Measurements from ENCODE around the gene AFG1L.

Gene AFG1L

GRCh38 chr6:108453601-108454185 lies 158.8 kb downstream of the AFG1L start:
- no peak for DNase-seq (ENCODE audit: low read depth in 2 of 2)

DNA sequence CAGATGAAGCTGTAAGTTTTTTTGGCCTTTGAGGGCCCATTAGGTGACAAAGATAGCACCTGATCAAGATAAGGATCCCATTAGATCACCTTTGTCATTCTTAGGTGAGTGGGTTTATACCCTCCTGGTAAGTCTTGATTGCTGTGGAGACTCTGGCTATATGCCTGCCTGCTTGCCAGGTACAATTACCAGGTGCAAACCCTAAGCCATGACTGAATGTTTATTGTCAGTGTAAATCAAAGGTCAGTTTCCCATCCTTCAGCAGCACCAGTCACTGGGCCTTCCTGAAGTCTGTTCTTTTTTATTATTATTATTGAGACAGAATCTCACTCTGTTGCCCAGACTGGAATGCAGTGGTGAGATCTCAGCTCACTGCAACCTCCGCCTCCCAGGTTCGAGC lies 159.5 kb downstream of the AFG1L start:
- DNase-seq (ENCODE audit: low read depth in 2 of 2): no peak

- no peak for DNase-seq (ENCODE audit: low read depth in 2 of 2)
Observed at GRCh38 chr6:108455688-108456087, 160.8 kb downstream of the AFG1L start.

DNA sequence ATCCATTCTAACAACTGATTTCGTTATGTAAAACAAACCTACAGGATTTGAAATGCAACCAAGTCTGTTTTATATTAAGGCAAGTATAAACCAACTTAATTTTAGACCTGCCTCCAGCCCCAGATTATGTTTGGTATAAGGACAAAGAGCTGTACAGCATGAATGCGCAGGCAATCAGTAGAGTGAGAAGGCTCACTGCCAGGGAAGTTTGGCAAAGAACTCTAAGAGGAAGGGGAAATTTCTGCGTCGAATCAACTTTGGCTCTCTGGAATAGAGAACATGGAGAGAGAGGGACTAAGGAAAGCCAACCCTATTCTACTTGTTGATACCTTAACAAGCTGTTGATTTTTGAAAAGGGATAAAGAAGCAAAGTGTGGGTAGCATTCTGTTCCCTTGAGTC lies 168.9 kb downstream of the AFG1L start:
- DNase-seq (ENCODE audit: low read depth in 2 of 2): no peak

DNA sequence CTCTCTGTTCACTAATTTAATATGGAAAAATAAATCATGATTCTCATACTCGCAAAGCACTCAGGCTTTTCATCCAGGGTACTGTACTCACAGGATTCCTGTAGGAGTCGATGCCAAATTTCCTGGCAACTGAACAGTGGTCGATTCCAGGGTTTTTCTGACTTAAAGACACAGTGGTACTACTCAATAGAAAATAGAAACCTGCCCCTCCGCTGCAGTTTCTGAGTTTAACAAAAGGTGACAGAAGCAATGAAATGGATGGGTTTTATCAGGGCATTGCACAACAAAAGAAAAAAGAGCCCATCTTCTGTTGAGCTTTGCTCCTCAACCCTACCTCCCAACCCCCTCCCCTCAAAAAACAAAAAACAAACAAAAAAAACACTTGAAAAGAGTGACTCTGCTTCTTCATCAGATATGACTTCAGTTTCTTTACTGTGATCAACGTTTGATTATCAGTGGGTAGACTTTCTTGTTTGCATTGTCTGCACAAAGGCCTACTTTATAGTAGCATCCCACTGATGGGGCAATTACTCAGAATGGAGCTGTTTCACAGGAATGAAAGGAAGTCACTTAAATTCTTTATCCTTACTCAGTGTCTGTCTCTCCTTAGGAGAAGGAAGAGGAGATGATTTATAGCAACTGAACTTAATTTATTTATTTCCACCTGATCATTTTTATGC lies 169.7 kb downstream of the AFG1L start:
- no peak for DNase-seq (ENCODE audit: low read depth in 2 of 2)

GRCh38 chr6:108465098-108465495 lies 170.2 kb downstream of the AFG1L start:
- DNase-seq (ENCODE audit: low read depth in 2 of 2): no peak

DNA sequence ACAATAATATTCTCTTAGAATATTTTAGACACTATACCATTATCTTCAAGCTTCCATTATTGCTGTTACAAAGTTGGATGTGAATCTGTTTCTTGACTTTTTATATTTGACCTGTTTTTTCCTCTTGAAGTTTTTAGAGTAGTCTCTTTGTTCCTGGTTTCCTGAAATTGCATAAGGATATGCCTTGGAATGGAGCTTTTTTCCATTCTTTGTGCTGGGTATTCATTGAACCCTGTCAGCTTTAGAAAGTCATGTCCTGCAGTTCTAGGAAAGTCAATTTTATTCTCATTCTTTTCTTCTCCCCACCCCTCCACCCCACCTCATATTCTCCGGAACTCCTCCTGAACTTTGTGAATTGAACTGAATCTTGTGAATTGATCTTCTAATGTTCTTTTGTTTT lies 173.5 kb downstream of the AFG1L start:
- no peak for DNase-seq (ENCODE audit: low read depth in 2 of 2)

- DNase-seq (ENCODE audit: low read depth in 2 of 2): no peak
Observed at GRCh38 chr6:108469316-108469715, 174.5 kb downstream of the AFG1L start.

- DNase-seq (ENCODE audit: low read depth in 2 of 2): no peak
Observed at GRCh38 chr6:108473197-108473596, 178.3 kb downstream of the AFG1L start.

- no peak for DNase-seq (ENCODE audit: low read depth in 2 of 2)
Observed at GRCh38 chr6:108476376-108476775, 181.5 kb downstream of the AFG1L start.

GRCh38 chr6:108476847-108477430 lies 182.1 kb downstream of the AFG1L start:
- no peak for DNase-seq (ENCODE audit: low read depth in 2 of 2)

GRCh38 chr6:108482559-108482958 lies 187.7 kb downstream of the AFG1L start:
- DNase-seq (ENCODE audit: low read depth in 2 of 2): no peak

DNA sequence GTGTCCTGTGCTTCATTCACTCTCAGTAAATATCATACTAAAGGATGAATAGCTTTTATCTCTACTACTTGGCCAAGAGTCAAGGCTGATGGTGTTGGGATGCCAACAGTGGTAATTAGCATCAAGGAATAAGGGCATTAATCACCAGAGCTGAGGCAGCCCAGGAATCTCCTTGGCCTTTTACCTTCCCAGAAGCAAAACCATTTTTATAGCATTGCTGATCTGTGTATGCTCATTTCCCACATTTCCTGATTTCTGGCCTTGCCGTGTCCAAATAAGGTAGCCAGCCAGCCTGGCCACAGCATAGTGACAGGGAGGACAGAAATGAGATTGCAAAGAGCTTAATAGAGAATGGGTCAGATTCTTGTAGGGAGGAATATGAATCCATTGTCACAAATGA lies 189.2 kb downstream of the AFG1L start:
- DNase-seq (ENCODE audit: low read depth in 2 of 2): no peak

DNA sequence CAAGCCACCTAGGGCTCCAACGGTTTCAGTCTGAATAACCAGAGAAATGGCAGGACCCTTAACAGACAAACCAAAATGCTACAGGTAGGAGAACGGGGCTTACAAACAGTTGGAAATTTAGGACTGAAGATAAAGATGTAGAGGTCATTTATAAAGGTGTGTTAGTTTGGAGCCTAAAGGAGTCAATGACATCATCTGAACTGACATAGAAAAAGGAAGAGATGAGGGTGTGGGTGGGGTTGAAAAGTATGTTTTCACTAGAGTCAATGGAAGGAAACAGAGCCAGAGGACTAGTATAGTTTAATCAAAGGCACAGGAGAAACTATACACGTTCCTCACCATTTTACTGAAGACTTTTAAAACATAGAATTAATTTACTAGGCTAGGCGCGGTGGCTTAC lies 194.8 kb downstream of the AFG1L start:
- DNase-seq (ENCODE audit: low read depth in 2 of 2): no peak

DNA sequence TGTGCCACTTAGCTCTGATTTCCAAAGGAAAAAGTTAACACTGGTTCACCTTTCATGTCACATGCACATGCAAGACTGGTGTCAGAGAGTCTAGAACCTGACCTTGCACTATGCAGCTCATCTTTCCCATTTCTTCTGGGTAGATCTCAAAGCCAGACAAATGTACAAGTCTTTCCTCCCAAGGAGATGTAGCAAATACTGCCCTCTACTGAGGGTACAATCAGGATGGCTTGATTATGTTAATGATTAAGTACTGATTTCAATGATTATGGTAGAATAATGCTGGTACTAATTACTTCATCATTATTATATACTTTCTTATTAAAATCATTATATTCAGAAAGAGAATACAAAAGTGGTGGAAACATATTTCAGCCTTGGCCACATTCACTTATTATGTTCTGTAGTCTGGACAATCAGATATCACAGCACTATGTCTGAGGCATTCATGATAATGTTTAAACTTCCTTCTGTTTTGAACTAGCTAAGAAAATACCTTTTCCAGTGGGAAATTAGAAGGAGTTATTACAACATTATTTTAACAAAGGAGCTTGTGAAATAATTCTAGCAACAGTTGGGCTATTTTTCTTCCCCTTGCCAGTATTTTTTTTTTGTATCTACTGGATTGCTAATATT lies 197.4 kb downstream of the AFG1L start:
- DNase-seq (ENCODE audit: low read depth in 2 of 2): no peak

DNA sequence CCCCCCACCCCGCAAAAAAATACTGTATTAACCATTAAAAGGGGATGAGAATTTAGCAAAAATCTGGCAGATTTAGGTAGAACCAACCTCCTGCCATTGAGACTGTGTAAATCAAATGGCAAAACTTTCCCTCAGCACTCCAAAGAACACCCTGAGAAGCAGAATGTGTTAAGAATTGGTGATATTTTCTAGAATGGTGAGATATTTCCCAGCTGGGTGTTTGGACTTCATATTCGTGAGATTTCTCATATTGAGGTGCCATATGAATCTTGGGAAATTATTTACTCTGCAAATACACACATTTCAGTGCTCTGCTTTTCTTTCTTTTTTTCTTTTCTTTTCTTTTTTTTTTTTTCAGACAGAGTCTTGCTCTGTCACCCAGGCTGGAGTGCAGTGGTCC lies 199.6 kb downstream of the AFG1L start:
- no peak for DNase-seq (ENCODE audit: low read depth in 2 of 2)

DNA sequence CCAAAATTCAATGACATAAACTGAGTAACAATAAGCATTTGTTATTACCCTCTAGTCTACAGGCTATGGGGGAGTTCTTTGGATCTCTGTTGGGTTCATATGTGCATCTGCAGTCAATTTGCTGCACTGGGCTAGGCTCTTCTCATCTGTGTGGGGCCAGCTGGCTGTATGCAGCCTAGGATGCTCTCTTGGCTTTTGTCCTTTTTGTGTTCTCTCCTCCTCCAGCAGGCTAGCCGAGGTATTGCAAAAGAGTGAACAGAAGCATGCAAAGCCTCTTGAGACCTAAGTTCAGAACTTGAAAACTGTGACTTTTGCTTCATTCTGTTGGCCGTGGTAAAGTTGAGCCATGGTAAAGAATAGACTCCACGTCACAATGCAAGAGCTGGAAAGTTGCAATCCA lies 203.0 kb downstream of the AFG1L start:
- no peak for DNase-seq (ENCODE audit: low read depth in 2 of 2)

DNA sequence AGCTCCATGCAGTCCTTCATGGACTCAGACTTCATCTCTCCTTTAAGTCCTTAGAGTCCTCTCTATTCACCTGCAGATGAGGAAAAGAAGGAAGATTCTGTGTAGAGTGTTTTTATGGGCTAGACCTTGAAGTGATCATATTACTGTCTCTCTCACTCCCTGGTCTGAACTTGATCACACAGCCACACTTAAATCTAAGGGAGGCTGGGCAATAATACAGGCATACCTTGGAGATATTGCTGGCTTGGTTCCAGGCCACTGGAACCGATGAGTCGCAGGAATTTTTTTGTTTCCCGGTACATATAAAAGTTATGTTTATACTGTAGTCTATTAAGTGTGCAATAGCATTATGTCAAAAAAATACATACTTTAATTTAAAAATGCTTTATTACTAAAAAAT lies 206.7 kb downstream of the AFG1L start:
- no peak for DNase-seq (ENCODE audit: low read depth in 2 of 2)

GRCh38 chr6:108502832-108503231 lies 208.0 kb downstream of the AFG1L start:
- DNase-seq (ENCODE audit: low read depth in 2 of 2): no peak

- no peak for DNase-seq (ENCODE audit: low read depth in 2 of 2)
Observed at GRCh38 chr6:108507316-108507715, 212.5 kb downstream of the AFG1L start.

- DNase-seq (ENCODE audit: low read depth in 2 of 2): no peak
Observed at GRCh38 chr6:108510461-108511319, 215.8 kb downstream of the AFG1L start.
